Breast epithelium (tissue), 3 donors: ENCODE data around the gene DCDC1.

ENCODE experiments used
- POLR2A ChIP-seq: fragments of 450-650 bp; IDR thresholded peaks from one replicate; pipeline ENCODE4 v1.6.1; 2016; ENCODE audit warnings: antibody characterized with exemption, mild to moderate bottlenecking, moderate library complexity
- POLR2AphosphoS5 ChIP-seq, 3 donors: sonication (generic); formaldehyde crosslinking; IDR thresholded peaks; one replicate each; pipeline ENCODE4 v1.6.1; 2017; ENCODE audit warnings: antibody characterized with exemption in 3 of 3
- TF ChIP-seq, protein P1 (sequence below), 3 donors: fragments of 450-650 bp; IDR thresholded peaks; one replicate each; pipeline ENCODE4 v1.5.1; 2016 to 2017; ENCODE audit warnings: antibody characterized with exemption in 3 of 3, mild to moderate bottlenecking in 3 of 3, moderate library complexity in 3 of 3

DNA sequence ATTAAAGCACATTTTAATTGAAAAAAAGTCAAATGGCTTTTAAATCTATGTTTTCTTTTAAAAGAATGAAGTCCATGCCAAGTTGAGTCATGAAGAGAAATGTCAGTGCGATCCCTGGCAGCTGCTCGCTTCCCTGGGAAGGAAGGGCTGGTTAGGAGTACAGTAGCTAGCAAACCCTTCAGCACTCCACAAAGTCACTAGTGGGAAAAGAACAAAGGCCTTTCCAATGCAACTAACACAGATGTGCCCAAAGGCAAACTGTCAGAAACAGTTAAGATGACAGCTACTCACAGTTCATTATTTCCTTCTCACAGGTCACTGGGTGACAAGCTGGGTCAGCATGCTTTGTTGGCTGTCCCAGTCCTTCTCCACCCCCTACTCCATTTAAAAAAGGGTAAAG is 308.7 kb downstream of the DCDC1 start:
- TF ChIP-seq POLR2AphosphoS5 (IDR thresholded peaks at IDR 0.05): no peak
- TF ChIP-seq, protein P1, sequence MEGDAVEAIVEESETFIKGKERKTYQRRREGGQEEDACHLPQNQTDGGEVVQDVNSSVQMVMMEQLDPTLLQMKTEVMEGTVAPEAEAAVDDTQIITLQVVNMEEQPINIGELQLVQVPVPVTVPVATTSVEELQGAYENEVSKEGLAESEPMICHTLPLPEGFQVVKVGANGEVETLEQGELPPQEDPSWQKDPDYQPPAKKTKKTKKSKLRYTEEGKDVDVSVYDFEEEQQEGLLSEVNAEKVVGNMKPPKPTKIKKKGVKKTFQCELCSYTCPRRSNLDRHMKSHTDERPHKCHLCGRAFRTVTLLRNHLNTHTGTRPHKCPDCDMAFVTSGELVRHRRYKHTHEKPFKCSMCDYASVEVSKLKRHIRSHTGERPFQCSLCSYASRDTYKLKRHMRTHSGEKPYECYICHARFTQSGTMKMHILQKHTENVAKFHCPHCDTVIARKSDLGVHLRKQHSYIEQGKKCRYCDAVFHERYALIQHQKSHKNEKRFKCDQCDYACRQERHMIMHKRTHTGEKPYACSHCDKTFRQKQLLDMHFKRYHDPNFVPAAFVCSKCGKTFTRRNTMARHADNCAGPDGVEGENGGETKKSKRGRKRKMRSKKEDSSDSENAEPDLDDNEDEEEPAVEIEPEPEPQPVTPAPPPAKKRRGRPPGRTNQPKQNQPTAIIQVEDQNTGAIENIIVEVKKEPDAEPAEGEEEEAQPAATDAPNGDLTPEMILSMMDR (IDR thresholded peaks at IDR 0.05): no peak
- TF ChIP-seq POLR2A: no peak
